GM18909 (cell line): ENCODE results near the gene ZNF652.
"Not testable (repeated sequence)": the region's sequence is repeated elsewhere in the genome, so short reads cannot be mapped to it uniquely, and the experiment has no call there.

ENCODE experiments used
- ATAC-seq: cut with Tn5 transposase; IDR thresholded peaks from one replicate; pipeline ENCODE4 v1.9.1; 2021; ENCODE audit warnings: mild to moderate bottlenecking; ENCODE audit not compliant: unreplicated experiment, poor library complexity

ZNF652 gene

GRCh38 chr17:49318435-49318965 is 43.5 kb downstream of the ZNF652 start:
- no peak for ATAC-seq

GRCh38 chr17:49316889-49317675 is 45.0 kb downstream of the ZNF652 start:
- ATAC-seq = no peak

GRCh38 chr17:49316258-49316570 is 45.8 kb downstream of the ZNF652 start:
- no peak for ATAC-seq

GRCh38 chr17:49315551-49316257 is 46.3 kb downstream of the ZNF652 start:
- ATAC-seq = no peak

GRCh38 chr17:49312722-49313121 is 49.3 kb downstream of the ZNF652 start:
- no peak for ATAC-seq

GRCh38 chr17:49299996-49300395 is 62.1 kb downstream of the ZNF652 start:
- ATAC-seq = no peak

GRCh38 chr17:49298371-49298976 is 63.6 kb downstream of the ZNF652 start:
- ATAC-seq = no peak

GRCh38 chr17:49297141-49297540 is 64.9 kb downstream of the ZNF652 start:
- no peak for ATAC-seq

GRCh38 chr17:49294122-49294521 is 67.9 kb downstream of the ZNF652 start:
- ATAC-seq = no peak

- ATAC-seq = no peak
Observed at GRCh38 chr17:49292901-49293300, 69.1 kb downstream of the ZNF652 start.

GRCh38 chr17:49291929-49292328 is 70.1 kb downstream of the ZNF652 start:
- ATAC-seq = no peak

- no peak for ATAC-seq
Observed at GRCh38 chr17:49290690-49291359, 71.2 kb downstream of the ZNF652 start.

- no peak for ATAC-seq
Observed at GRCh38 chr17:49288388-49288787, 73.7 kb downstream of the ZNF652 start.

GRCh38 chr17:49287481-49287880 is 74.6 kb downstream of the ZNF652 start:
- ATAC-seq = no peak

- not testable (repeated sequence) for ATAC-seq
Observed at GRCh38 chr17:49286261-49286973, 75.6 kb downstream of the ZNF652 start.

GRCh38 chr17:49285716-49286115 is 76.3 kb downstream of the ZNF652 start:
- no peak for ATAC-seq

- no peak for ATAC-seq
Observed at GRCh38 chr17:49280918-49281317, 81.1 kb downstream of the ZNF652 start.

- no peak for ATAC-seq
Observed at GRCh38 chr17:49280061-49280460, 82.0 kb downstream of the ZNF652 start.

GRCh38 chr17:49279263-49280015 is 82.6 kb downstream of the ZNF652 start:
- not testable (repeated sequence) for ATAC-seq
